ENCODE data around the gene BRD7.

DNA sequence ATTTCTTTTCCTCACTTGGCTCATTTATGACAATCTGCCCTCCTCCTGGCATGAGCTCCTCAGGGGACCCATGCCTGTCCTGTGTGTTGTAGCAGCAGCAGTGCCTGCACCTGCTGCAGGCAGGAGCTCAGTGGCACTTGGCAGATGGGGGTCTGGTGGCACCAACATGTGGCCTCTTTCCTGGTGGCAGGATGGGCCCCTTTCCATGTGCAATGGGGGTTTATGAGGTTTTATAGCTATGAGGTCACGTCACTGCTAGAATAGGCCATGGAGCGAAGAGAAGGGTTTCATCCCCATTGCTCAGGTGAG is 95.5 kb downstream of the BRD7 start:
- TF ChIP-seq, protein P1, sequence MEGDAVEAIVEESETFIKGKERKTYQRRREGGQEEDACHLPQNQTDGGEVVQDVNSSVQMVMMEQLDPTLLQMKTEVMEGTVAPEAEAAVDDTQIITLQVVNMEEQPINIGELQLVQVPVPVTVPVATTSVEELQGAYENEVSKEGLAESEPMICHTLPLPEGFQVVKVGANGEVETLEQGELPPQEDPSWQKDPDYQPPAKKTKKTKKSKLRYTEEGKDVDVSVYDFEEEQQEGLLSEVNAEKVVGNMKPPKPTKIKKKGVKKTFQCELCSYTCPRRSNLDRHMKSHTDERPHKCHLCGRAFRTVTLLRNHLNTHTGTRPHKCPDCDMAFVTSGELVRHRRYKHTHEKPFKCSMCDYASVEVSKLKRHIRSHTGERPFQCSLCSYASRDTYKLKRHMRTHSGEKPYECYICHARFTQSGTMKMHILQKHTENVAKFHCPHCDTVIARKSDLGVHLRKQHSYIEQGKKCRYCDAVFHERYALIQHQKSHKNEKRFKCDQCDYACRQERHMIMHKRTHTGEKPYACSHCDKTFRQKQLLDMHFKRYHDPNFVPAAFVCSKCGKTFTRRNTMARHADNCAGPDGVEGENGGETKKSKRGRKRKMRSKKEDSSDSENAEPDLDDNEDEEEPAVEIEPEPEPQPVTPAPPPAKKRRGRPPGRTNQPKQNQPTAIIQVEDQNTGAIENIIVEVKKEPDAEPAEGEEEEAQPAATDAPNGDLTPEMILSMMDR (IDR thresholded peaks at IDR 0.05; ENCODE audit: low read depth, low read length), result no peak
- TF ChIP-seq EZH2phosphoT487 (IDR thresholded peaks at IDR 0.05; ENCODE audit: low read depth), result no peak
